Erythroblast (primary cell): ENCODE data around the gene MACROD2.

ENCODE experiments used
- GATA1 ChIP-seq: IDR thresholded peaks from 2 replicates; pipeline ENCODE4 v1.6.1; 2011; ENCODE audit warnings: low read depth, mild to moderate bottlenecking, control low read depth, low read length, moderate library complexity
- POLR2A ChIP-seq: IDR thresholded peaks from 2 replicates; pipeline ENCODE4 v1.6.1; 2011; ENCODE audit warnings: mild to moderate bottlenecking, low read length

DNA sequence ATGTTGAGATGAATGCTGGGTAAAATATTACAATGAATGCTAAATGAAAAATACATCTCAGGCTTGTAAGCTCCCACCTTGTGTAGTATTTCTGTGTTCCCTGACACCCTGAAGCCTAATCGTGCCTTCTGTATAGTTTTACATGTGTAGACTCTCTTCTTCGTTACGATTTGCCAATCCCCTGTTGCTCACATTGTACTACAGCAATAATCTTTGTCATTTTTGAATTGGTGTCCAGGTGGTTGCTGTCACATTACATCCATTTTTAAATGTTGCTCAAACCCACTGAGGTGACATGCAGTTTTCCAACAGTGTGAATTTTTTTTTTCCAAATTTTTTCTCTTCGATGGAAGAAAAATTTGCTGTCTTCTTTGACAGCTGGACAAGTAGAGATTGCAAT is 642.1 kb downstream of the MACROD2 start:
- no peak for TF ChIP-seq POLR2A
- no peak for TF ChIP-seq GATA1
